Smooth muscle cell of the brain vasculature (primary cell): ENCODE measurements around the gene ASCL2.

Experiments
- DNase-seq: peaks from one replicate; pipeline ENCODE4 v3.0.0-alpha.2; 2012; ENCODE audit warnings: low read depth, low spot score

The ASCL2 gene

GRCh38 chr11:2272946-2273280, 2.5 kb upstream of the ASCL2 start:
- DNase-seq = no peak

DNA sequence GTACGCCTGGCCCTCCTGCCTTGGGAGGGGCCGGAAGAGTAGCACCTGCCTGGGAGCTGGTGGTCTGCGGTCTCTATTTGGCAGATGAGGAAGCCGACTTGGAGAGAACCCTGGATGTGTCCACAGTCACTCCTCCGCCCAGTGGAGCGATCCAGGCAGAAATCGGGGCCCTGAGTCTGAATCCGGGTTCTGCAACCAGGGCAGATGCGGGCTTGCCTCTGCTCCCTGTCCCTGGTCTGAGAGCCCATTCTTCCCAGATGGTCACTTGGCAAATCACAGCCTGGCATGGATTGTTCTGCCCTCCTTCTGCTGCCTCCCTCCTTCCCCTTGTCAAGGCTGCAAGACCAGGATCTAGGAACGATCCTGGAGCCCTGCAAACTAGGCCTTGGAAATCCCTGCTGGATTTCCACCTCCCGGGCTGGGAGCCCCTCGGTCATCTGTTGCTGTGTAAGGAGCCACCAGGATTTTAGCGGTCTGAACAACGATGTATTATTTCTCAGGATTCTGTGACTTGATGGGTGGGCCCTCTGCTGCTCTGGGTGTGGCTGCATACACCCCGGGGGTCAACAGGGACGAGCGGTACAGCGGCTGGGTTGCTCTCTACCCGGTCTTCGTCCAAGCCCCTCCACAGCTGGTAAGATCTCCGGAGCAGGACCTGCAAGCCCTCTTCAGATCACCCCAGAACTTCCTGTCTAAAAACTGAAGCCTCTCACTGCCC, 2.0 kb upstream of the ASCL2 start:
- DNase-seq = no peak

GRCh38 chr11:2271327-2272227, 1.2 kb upstream of the ASCL2 start:
- no peak for DNase-seq

DNA sequence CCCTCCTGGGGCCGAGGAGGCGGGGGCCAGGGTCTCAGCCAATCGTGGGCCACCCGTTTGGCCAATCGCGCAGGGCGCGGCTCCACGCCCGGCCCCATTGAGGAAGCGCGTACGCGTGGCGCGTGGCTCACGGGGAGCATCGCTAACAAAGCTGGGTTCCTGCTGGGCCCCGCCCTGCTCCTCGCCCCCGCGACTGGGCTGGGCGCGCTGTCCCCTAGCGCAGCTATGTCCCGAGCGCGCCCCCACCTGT, 614 bp upstream of the ASCL2 start:
- no peak for DNase-seq

GRCh38 chr11:2269601-2270321, 627 bp downstream of the ASCL2 start:
- no peak for DNase-seq

DNA sequence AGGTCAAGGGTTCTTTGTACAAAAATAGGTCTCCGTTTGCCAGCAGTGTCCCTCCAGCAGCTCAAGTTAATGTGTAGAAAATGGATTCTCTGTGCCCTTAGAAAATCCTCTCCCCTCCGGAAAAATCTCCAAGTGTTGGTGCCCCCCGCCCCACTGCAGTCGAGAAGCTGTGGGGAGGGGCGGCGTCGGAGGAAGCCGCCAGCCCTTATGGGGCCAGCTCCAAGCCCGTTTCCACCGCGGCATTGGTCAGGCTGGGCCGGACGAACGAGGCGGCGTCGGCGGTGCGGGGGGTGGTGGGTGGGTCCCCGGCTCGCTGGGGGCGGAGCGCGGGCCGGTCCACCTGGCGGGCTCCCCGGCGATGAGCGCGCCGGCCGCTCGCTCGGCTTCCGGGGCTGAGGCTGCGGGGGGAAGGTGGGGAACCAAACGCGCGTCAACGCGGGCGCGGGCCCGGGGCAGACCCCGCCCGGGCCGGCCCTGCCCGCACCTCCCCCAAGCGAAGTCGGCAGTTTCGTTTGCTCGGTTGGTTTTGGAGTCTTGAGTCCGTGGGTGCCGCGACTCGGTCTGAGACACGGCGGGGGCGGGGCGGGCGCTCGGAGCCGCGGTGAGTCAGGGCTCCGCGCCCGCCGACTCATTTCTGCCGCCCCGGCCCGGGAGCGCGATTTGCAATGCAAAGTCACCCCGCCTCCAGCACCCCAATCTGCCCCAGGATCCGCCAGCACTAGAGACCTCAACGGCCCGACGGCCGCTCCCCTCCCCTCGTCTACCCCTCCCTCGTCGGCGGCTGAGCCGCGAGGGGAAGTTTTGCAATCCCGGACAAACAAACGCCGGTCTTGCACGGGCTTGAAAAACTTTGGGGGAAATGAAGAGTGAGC, 1.4 kb downstream of the ASCL2 start:
- no peak for DNase-seq

DNA sequence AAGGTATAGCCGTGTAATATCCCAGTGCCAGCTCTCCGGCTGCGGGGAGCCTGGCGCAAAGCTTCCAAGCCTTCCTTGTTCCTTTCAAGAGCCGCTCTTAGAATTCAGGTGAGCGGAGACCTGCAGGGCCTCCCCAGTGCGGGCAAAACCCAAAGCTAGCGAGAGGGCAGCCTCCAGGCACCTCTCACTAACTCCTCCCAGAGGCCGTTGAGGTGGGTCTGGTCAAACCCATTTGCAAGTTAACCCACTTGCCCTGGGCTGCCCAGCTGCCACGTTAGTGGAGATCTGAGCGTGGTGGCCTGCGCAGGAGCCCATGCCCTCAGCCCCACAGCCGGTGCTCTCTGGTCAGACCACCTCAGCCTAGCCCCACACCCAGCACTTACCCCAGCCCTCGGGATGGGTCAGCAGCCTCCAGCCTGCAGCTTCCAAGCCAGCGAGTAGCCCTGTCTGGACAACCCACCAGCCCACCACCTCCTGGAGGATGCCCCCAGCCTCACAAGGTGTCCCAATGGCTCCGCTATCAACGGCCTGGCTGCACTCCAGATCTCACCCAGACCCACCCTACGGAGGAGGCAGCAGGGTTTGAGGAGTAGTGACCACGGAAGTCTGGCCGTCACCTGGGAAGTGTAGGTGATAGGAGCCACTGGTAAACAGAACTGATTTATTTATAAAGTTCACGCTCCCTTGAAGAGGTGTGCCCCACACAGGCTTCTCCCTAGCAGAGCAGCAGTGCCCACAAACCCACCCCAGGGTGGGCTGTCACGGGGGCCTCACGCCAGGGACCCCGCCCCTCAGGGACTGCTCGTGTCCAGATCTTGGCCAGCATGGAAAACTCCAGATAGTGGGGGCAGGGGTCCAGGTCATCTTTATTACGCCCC, 2.3 kb downstream of the ASCL2 start:
- DNase-seq = no peak

- DNase-seq = no peak
Observed at GRCh38 chr11:2267306-2267850, 3.0 kb downstream of the ASCL2 start.

DNA sequence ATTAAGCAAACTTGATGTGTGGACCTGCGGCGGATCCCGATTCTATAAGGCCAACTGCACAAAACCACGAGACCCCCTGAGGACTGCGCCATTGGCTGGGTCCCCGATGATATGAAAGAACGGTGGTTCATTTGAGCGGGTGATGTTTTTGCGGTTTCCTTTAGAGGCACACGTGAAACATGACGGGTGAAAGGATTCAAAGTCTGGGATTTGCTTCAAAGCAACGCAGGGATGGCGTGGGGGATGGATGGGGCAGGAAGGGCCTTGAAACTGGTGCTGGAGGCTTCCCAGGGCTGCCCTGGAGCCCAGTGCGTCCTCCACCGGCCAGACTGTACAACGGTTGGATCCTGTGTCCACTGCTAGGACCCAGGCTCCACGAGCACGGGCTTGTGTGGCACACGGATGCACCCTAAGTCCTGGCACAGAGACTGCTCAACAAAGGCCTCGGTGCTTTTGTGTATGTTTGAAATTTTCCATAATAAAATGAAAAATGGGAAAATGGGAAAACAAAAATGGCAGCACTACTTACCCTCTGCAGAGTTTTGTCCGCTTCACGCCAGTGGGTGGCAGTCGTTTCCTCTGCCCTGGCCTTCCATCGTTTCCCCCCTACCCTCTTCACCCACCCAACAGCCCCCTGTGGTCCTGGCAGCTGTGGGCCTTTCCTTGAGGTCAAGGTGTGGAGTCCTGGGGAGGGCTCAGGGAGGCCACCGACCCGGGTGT, 3.6 kb downstream of the ASCL2 start:
- DNase-seq = no peak

GRCh38 chr11:2265854-2266585, 4.4 kb downstream of the ASCL2 start:
- no peak for DNase-seq

DNA sequence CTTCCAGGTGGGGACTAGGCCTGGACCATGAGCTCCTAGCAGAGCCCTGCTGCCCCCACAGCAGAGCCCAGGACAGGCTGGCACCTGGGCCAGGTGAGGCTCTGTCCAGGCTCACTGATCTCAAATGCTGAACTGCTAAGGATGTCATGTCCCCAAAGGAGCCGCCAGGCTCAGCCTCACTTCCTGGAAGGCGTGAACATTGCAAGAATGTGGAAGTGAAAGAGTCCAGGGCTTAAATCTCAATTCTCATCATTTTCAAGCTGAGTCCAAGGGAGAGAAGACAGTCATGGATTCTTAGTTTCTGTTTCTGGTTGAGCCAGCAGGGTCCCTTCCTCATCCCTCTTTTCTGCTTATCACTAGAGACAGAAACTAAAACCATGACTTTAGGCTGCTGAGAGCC, 5.0 kb downstream of the ASCL2 start:
- DNase-seq = no peak

DNA sequence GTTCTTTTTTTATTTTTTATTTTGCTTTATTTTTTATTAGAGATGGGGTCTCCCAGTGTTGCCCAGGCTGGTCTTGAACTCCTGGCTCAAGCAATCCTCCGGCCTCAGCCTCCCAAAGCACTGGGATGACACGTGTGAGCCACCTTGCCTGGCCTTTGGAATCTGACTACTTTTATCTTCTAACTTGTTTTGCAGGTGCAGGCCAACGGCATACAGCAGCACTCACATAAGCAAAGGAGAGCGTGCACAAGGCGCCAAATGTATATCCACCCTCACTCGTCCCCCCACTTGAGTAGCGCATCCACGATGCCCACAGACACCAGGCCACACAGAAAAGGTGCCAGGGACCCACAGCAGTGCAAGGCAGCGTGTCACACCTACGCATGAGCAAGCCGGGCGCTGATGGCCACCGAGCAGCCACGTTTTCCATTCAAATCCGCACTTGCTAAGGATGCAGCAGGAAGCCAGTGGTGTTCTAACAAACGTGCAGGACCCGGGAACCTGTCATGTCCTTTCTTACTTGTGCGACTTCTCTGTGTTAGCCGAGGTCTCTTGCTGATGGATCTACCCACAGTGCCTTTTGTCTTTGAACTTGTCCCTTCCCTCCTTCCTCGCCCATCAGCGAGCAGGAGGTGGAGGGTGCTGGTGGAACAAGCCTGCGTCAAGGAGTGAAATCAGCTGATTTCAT, 5.9 kb downstream of the ASCL2 start:
- no peak for DNase-seq

- DNase-seq = no peak
Observed at GRCh38 chr11:2263724-2264360, 6.5 kb downstream of the ASCL2 start.

DNA sequence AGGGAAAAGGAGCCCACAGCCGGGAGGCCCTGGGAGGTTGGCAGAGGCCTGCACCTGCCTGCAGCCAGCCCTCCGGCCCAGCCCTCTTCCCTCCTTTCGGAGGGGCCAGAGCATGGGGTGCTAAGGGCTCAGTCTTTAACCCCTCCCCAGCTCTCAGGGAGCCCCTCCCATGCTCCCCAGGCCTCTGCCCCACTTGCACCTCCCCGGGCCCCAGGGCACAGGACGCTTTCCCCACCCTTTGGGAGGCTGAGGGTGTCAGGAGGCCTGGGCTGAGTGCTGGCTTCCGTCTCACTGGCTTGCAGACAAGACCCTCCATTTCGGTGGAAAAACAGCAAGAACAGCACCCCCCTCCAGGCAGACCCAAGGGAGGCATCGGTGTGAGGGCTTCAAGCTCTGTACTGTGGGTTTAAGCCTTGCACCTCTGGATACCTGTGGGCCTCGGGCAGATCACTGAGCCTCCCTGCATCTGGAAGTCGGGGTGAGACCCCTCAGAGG, 7.3 kb downstream of the ASCL2 start:
- no peak for DNase-seq

- no peak for DNase-seq
Observed at GRCh38 chr11:2262301-2263070, 7.9 kb downstream of the ASCL2 start.

- DNase-seq = no peak
Observed at GRCh38 chr11:2261436-2262230, 8.8 kb downstream of the ASCL2 start.
